NCI-H526 treated with DMSO at 0.1 percent for 48 hours (cell line): ENCODE data around the gene GDF10.
A peak's percentile ranks its signal among the peaks of the same experiment; 100 is the strongest.

Source experiments
- DNase-seq: peaks from one replicate; lab custom pipeline; 2025; lab: John Stamatoyannopoulos, UW

GDF10 gene

GRCh38 chr10:47299611-47300428 is at the start of gene GDF10:
Gene GDF10 (plus strand): TSS chr10:47300197. CDS start chr10:47300652, 455 bp downstream.
- no peak for DNase-seq

- no peak for DNase-seq
Measured at GRCh38 chr10:47252093-47252780, 47.8 kb upstream of the GDF10 start.

DNA sequence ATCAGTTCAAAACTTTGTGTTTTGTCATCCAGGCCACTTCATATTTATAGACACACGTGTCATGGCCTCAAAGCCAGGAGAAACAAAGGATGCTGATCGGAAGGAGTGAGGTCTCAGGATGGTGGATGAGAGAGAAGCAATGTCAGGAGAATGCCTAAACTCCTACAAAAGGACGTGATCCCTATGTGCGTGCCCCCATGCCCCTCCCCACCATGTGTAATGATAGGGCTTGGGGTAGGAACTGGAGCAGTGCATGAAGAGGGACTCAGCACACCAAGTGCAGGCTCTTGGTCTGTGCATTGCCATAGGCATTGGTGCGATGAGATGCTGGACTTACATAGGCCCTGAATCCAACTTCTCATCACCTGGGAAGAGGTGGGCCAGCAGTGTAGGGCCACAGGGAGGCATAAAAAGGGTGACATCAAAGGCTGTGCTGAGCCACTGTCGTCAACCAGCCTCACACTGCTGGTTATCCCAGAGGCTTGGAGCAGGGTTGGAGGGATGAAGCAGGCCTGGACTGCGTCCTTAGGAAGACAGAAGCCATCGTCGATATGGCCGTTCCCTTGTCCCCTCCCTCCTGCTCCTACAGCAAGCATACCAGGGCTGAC is 46.9 kb upstream of the GDF10 start:
- DNase-seq: no peak

- DNase-seq: no peak
Measured at GRCh38 chr10:47253651-47254375, 46.2 kb upstream of the GDF10 start.

- no peak for DNase-seq
Measured at GRCh38 chr10:47254611-47255010, 45.4 kb upstream of the GDF10 start.

DNA sequence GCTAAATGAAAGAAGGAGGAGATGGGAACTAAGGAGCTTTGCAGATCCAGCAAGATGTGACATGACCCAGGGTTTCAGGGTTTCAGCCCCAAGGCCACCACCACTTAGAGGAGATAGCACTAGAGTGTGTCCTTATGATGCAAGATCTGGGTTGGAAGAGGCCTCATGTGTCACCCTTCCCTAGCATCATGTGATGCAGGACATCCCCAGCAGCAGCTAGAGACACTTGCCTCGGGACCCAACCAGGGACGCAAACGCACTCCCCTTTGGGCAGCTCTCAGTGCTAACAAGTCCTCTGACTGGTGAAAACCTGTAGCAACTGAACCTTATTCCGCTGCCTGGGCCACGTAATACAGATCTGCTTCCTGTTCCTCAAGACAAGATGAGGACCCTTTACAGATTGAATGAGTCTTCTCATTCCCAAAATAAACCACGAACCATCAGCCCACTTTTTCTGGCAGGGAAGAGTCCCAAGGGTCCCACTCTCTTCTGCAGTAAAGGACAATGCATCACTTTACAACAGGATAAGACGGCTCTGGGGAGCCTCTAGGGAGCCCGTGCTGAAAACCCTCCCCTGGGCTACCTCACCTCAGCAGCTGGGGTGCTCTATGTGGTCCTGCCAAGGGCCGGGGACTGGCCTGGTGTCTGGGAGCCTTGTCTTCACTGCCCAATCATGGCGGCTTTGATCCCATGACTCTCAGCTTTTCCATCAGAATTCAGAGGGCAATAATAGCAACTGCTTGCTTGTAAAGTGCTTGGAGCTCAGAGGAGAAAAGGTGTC is 44.8 kb upstream of the GDF10 start:
- no peak for DNase-seq

- DNase-seq: no peak
Measured at GRCh38 chr10:47255866-47256265, 44.1 kb upstream of the GDF10 start.

GRCh38 chr10:47256751-47257336 is 43.2 kb upstream of the GDF10 start:
- DNase-seq: no peak

DNA sequence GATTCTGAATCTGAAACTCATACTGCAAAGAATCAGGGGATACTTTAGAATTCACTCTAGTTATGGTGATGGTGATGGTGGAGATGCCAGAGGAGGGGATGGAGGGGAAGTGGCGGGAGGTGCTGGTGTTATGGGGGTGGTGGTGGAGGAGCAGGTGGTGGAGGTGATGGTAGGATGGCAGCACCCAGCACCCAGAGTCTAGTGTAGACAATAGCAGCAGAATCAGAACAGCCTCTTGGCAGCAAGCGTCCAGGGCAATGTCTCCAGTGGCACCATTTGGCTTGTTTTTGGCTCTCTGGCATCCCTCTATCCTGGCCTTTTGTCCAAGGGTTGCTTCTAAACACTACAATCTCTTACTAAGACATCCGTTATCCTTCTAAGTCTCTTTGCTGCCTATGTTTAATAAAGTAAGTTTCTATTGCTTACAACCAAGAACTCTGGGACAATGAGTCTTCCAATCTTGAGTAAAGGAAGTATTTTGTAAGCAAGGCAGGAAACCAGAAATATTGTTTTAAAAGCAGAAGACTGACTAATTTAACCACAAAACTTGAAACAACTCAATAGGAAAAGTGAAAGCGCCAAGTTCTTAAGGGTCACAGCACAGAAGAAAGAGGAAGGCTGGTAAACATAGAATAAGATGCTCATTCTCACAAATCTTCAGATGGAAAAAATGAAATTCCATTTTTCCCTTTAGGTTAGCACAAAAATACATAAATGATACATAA is 42.4 kb upstream of the GDF10 start:
- DNase-seq: no peak

- no peak for DNase-seq
Measured at GRCh38 chr10:47258921-47259320, 41.1 kb upstream of the GDF10 start.

GRCh38 chr10:47259466-47259865 is 40.5 kb upstream of the GDF10 start:
- no peak for DNase-seq

DNA sequence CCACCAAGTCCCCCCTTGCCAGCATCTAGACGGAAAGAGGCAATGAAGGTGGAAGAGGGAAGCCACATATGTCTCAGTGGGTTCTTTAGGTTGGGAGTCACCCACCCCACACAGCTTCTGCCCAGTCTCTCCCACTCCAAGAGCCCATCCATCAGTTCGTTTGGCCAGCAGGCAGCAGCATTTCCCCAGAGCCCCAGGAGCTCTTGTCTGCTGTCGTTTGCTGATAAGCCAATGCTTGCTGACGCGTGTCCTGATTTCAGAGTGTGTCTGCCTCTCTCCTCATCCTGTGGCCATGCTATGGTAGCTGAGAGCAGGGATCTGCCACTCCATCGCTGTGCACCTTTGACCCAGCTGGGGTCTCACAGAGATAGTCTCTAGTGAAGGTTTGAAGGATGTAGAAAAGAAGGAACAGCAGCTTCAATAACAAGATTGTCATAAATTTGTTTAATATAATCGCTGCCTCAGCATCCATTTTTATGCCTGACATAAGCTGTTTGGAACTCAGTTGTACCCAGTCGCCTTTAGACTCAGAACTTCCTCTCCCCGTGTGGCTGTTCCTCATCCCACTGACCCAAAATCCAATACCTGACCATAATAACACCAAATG is 39.4 kb upstream of the GDF10 start:
- DNase-seq: no peak

- no peak for DNase-seq
Measured at GRCh38 chr10:47261121-47261520, 38.9 kb upstream of the GDF10 start.

GRCh38 chr10:47261556-47261955 is 38.4 kb upstream of the GDF10 start:
- no peak for DNase-seq

DNA sequence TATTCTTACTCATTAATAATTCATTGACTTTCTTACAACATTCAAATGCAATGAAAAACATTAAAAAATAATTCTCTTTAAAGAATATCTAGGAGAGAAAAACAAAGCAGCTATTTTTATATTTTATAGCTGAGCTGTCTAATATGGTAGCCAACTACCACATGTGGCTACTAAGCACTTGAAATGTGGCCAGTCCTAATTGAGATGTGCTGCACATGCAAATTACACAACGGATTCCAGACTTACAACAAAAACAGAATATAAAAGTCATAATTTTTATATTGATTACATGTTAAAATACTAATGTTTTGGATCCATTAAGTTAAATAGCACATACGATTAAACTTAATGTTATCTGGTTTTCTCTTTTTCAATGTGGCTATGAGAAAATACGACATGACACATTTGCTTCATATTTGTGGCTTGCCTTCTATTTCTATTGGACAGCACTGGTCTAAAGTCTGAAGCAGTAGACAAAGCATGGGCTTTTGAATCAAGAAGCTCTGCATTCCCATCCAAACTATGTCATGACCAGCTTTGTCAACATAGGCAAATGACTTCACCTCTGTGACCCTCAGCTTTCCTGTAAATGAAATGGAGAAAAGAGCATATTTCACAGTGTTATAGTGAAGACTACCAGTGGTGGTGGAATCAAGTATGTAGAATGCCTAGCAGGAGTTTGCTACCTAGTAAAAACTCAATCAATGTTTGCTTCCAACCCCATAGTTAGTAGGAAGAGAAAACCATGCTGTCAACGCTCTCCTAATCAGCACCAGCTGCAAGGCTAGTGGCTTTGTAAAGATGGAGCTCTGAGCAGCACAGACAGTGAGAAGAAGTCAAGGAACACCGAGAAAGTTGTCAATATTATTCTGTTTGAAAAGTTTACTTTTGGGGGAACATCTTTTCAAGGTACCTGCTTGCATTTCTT is 37.1 kb upstream of the GDF10 start:
- peak; percentile 31 for DNase-seq

GRCh38 chr10:47264797-47265281 is 35.2 kb upstream of the GDF10 start:
- DNase-seq: no peak

DNA sequence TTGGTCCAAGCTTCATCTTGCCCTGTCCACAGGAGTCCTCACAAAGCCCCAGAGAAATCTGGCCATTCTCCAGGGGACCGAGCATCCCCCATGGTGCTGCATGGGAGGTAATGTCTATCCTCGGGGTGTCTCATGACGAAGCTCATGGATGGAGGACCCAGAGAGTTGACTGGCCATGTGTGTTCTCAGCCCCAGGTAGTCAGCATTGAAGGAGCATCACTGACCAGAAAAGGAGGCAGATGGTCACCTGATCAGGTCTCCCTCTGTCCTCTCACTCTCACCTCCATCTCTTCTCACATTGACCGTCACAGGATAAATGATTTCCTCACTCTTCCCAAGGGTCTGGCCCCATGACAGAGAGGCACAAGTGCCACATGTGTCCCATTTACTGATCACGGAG is 33.4 kb upstream of the GDF10 start:
- no peak for DNase-seq

GRCh38 chr10:47268696-47269095 is 31.3 kb upstream of the GDF10 start:
- no peak for DNase-seq

- no peak for DNase-seq
Measured at GRCh38 chr10:47269294-47269693, 30.7 kb upstream of the GDF10 start.
